K562 (cell line): ENCODE data around the gene MAD2L1. TPM values are rescaled to one million over a fixed set of nuclear protein-coding genes. Genes with fewer than 3 reads are reported as not detected.

Experiments used
- ATAC-seq: fragments of 200-7000 bp; cut with Tn5 transposase; 3 replicates; pipeline ENCODE4 v1.9.1; 2020; ENCODE audit warnings: moderate library complexity
- BruUV-seq: library from RNA; stranded (reverse); fragments of 400-500 nt; replicated peaks from 2 replicates; lab custom pipeline; 2021; lab: Mats Ljungman, UMichigan
- CTCF ChIA-PET: fragments of 300-600 bp; formaldehyde crosslinking; extraction: SDS; loops from one replicate; lab custom pipeline; 2021; ENCODE audit warnings: low intra/inter-chr PET ratio; lab: Yijun Ruan, JAX
- POLR2A ChIA-PET: fragments of 300-600, 350-650 bp; sonication (Branson Sonifier 250); formaldehyde crosslinking; extraction: SDS; loops from one replicate; lab custom pipeline; 2021; ENCODE audit warnings: antibody characterized with exemption, inconsistent platforms; lab: Yijun Ruan, JAX
- DNase-seq, 4 experiments: peaks; one replicate each; pipeline versions ENCODE4 v3.0.0 to v3.0.0-alpha.2; 2011 to 2018; ENCODE audit warnings: low spot score in 3 of 4, mixed read lengths in 3 of 4; ENCODE audit errors: extremely low read depth in 1 of 4
- FAIRE-seq: peaks from 2 replicates; lab custom pipeline; 2011; peaks lifted over from hg19 to GRCh38; lab: Jason Lieb, UNC
- H2AFZ ChIP-seq: 2 replicates; pipeline ENCODE4 v1.6.0; 2011; ENCODE audit warnings: low read depth, low read length, control low read depth, inconsistent platforms
- H3K27ac ChIP-seq: fragments of 200-600 bp; 3 replicates; pipeline ENCODE4 v1.8.0; 2011; ENCODE audit warnings: low read depth, mild to moderate bottlenecking, control low read depth, inconsistent platforms, low read length, moderate library complexity, mixed read lengths; ENCODE audit errors: extremely low read depth
- H3K27me3 ChIP-seq, 2 experiments: fragments of 300-600 bp in 1 of 2; 2 replicates in 1 of 2; 3 replicates in 1 of 2; pipeline versions ENCODE4 v1.6.0 to v1.8.0; 2011; ENCODE audit warnings: inconsistent platforms in 2 of 2, low read length in 2 of 2, mild to moderate bottlenecking in 1 of 2, mixed read lengths in 1 of 2, moderate library complexity in 1 of 2; ENCODE audit not compliant: control insufficient read depth in 2 of 2, insufficient read depth in 2 of 2
- H3K36me3 ChIP-seq: fragments of 300-600 bp; 3 replicates; pipeline ENCODE4 v1.8.0; 2011; ENCODE audit warnings: mild to moderate bottlenecking, low read length, inconsistent platforms; ENCODE audit not compliant: control insufficient read depth, insufficient read depth
- H3K4me1 ChIP-seq, 2 experiments: fragments of 200-600 bp in 1 of 2; replicated peaks in 1 of 2; 2 replicates in 1 of 2; 3 replicates in 1 of 2; pipeline versions ENCODE4 v1.5.1 to v1.8.0; 2011; ENCODE audit warnings: inconsistent platforms in 2 of 2, low read length in 2 of 2, mild to moderate bottlenecking in 1 of 2, mixed read lengths in 1 of 2, moderate library complexity in 1 of 2; ENCODE audit not compliant: control insufficient read depth in 2 of 2, insufficient read depth in 2 of 2
- H3K4me2 ChIP-seq: 2 replicates; pipeline ENCODE4 v1.6.1; 2011; ENCODE audit warnings: low read length, control low read depth, inconsistent platforms, mixed read lengths; ENCODE audit not compliant: insufficient read depth
- H3K4me3 ChIP-seq: fragments of 200-600 bp; sonication (generic), shearing (Covaris generic); 2 replicates; pipeline ENCODE4 v1.5.1; 2016; ENCODE audit warnings: control low read depth, inconsistent platforms
- H3K79me2 ChIP-seq: fragments of 200-600 bp; 3 replicates; pipeline ENCODE4 v1.8.0; 2011; ENCODE audit warnings: low read length, inconsistent platforms; ENCODE audit not compliant: control insufficient read depth, insufficient read depth
- H3K9ac ChIP-seq, 2 experiments: 2 replicates each; pipeline versions ENCODE4 v1.6.0 to v1.6.1; 2011; ENCODE audit warnings: low read depth in 2 of 2, low read length in 2 of 2, control low read depth in 1 of 2, inconsistent platforms in 1 of 2, mild to moderate bottlenecking in 1 of 2, mixed read lengths in 1 of 2; ENCODE audit not compliant: insufficient read depth in 1 of 2
- H3K9me1 ChIP-seq: one replicate; pipeline ENCODE4 v1.6.0; 2011; ENCODE audit warnings: inconsistent platforms, mild to moderate bottlenecking, low read length, moderate library complexity; ENCODE audit not compliant: control insufficient read depth, insufficient read depth
- H3K9me3 ChIP-seq: replicated peaks from 2 replicates; pipeline ENCODE4 v1.5.1; 2011; ENCODE audit warnings: low read depth, low read length, inconsistent platforms; ENCODE audit not compliant: control insufficient read depth, insufficient read depth
- H4K20me1 ChIP-seq: replicated peaks from 2 replicates; pipeline ENCODE4 v1.6.1; 2011; ENCODE audit warnings: low read length, inconsistent platforms, mixed read lengths; ENCODE audit not compliant: control insufficient read depth, insufficient read depth
- ARID2 ChIP-seq: fragments of 450-650 bp; IDR thresholded peaks from 2 replicates; pipeline ENCODE4 v1.6.1; 2017; ENCODE audit warnings: antibody characterized with exemption, mild to moderate bottlenecking
- BCL6 ChIP-seq: fragments of 250-450 bp; sonication (Bioruptor Pico); IDR thresholded peaks from 2 replicates; pipeline ENCODE4 v1.4.0; 2020
- FOSL1 ChIP-seq: fragments of 200-800 bp; sonication (Bioruptor generic); conservative IDR thresholded peaks from 2 replicates; pipeline ENCODE4 v1.6.1; 2016; ENCODE audit warnings: missing genetic modification characterization, missing compliant biosample characterization
- REST ChIP-seq, 2 experiments: fragments of 450-650 bp; formaldehyde crosslinking in 1 of 2; IDR thresholded peaks; 2 replicates each; pipeline versions ENCODE4 v1.4.0 to v1.6.1; 2014 to 2020; ENCODE audit warnings: mild to moderate bottlenecking in 2 of 2, borderline replicate concordance in 1 of 2, low read depth in 1 of 2
- SMAD3 ChIP-seq: fragments of 450-650 bp; formaldehyde crosslinking; conservative IDR thresholded peaks from 2 replicates; pipeline ENCODE4 v1.4.0; 2020; ENCODE audit warnings: mild to moderate bottlenecking
- SMC3 ChIP-seq: conservative IDR thresholded peaks from 2 replicates; pipeline ENCODE4 v1.6.1; 2011; ENCODE audit warnings: low read depth, low read length, improper control_type of control experiment; ENCODE audit not compliant: insufficient read depth
- SPI1 ChIP-seq: IDR thresholded peaks from 2 replicates; pipeline ENCODE4 v1.6.1; 2011; ENCODE audit warnings: low read depth, low read length, control low read depth, borderline replicate concordance
- WGBS: fragments of 100-300 bp; shearing (Covaris generic); methylation state at CpG from one replicate; pipeline ENCODE4 v1.1.6; 2016; ENCODE audit warnings: low coverage, mixed read lengths; ENCODE audit not compliant: insufficient coverage; ENCODE audit errors: missing lambda C conversion rate; 5-methylcytosine and 5-hydroxymethylcytosine counted together
- in situ Hi-C: fragments of 300-500 bp; cut with MboI; formaldehyde crosslinking; loops from 4 replicates; pipeline ENCODE4 v1.15.0; 2018; ENCODE audit warnings: inconsistent platforms, mixed read lengths
- intact Hi-C: fragments of 100-400 bp; cut with micrococcal nuclease; formaldehyde crosslinking; loops from 2 replicates; pipeline ENCODE4 v1.14.2; 2022
- polyA plus RNA-seq, 8 experiments: library from polyadenylated mRNA; depleted of rRNA in 4 of 8; stranded (reverse) in 5 of 8; unstranded in 3 of 8; fragments of >200 nt; fragmentation: Nextera tagmentation in 2 of 8; fragmentation: Illumina TruSeq in 1 of 8; extraction: Ambion mirVana in 2 of 8; extraction: Trizol in 1 of 8; gene quantifications; 2 replicates each; pipeline versions ENCODE4 v1.2.1 to v1.2.3, GENCODE V29; 2011 to 2014; ENCODE audit warnings: inconsistent platforms in 1 of 8, missing spikeins in 1 of 8
- total RNA-seq, 7 experiments: library from RNA; depleted of rRNA in 6 of 7; stranded (reverse); fragments of >200 nt in 6 of 7; fragmentation: Illumina TruSeq in 2 of 7; extraction: Trizol in 2 of 7; gene quantifications; 2 replicates each; pipeline versions ENCODE4 v1.2.1 to v1.2.3, GENCODE V29; 2011 to 2021; ENCODE audit warnings: low replicate concordance in 1 of 7
- TF ChIP-seq, protein P1 (sequence below), 2 experiments: fragments of 450-650 bp in 1 of 2; sonication (generic) in 1 of 2; formaldehyde crosslinking in 1 of 2; IDR thresholded peaks in 1 of 2; conservative IDR thresholded peaks in 1 of 2; 2 replicates each; pipeline versions ENCODE4 v1.6.1 to v1.8.1; 2016 to 2023; ENCODE audit warnings: mild to moderate bottlenecking in 2 of 2, moderate library complexity in 2 of 2, inconsistent platforms in 1 of 2, missing genetic modification reagents in 1 of 2
- TF ChIP-seq, protein P2 (sequence below): fragments of 450-650 bp; formaldehyde crosslinking; IDR thresholded peaks from 2 replicates; pipeline ENCODE4 v1.4.0; 2020; ENCODE audit warnings: mild to moderate bottlenecking, moderate library complexity

MAD2L1 gene
- total and polyA plus RNA-seq, 9 of the 15 experiments (the other 6 are each of a cell fraction or from before 2014, with no cell fraction given), result 75.0 to 494 (median 129) TPM

DNA sequence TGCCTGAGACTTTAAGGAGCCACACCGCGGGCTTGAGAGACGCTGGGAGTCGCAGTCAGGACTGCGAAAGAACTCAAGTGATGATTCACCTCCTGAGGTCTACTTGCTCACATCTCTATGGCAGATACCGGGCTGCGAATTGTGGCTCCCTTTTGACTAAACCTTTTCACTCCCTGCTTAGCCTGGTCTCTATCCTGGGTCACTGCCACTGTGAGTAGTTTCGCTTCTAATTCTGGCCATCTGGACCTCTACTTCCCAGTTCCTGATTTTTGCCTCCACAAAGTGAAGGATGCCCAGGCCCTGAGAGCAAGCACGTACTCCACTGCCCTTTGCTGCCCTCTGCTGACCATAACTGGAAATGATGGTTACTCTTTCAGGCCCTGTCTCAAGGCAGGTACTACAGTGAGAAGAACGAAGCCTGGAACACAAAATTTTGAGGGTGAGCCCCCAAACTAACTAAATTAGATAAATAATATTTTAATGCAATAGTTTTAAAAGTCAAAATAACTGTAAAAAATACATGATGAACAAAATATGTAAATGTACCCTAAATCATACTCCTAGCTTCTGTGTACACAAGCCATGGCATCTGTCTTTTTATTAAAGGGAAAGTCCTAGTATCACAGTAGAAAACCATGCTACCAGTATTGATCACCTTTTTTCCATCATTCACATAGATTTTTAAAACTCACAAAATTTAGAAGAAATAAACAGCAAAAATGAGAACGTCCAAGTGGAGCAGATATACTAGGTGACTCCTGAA, 16.7 kb downstream of the MAD2L1 start:
- H4K20me1 ChIP-seq, result no peaks in the 10 kb centered on the region
- intact Hi-C loops (loop anchor here (1.0 to 2.0 kb wide), 4 partner anchors 421 to 1067 kb away; no protein-coding TSS in a partner anchor), in situ Hi-C loops (loop anchor here (10.0 kb wide), 2 partner anchors 425 to 735 kb away; partner anchors contain the start of gene PDE5A)
- no peak overlapping the region for H3K9ac ChIP-seq
- FAIRE-seq (peak; percentile 97), DNase-seq (peak; percentile 59 to 81 (median 66)), ATAC-seq (peak; percentile 95)
- no peaks in the 10 kb centered on the region for H3K79me2 ChIP-seq
- no peaks in the 10 kb centered on the region; a peak in 1 of 5 replicates for H3K4me1 ChIP-seq
- H2AFZ ChIP-seq, result peak overlapping the region; percentile 39; the same call in 1 of the 2 replicates
- ChIA-PET CTCF (no interaction called here), POLR2A (no interaction called here)
- H3K36me3 ChIP-seq, result peaks cover 1% of the 10 kb centered on the region; the same call in 1 of the 3 replicates
- WGBS, result 32% methylated on average over 10 of the region's 11 CpGs
- H3K4me2 ChIP-seq, result peak overlapping the region; percentile 33; the same call in 1 of the 2 replicates
- no peak overlapping the region for H3K4me3 ChIP-seq
- H3K9me1 ChIP-seq, result no peaks in the 10 kb centered on the region
- H3K9me3 ChIP-seq, result no peaks in the 10 kb centered on the region
- H3K27me3 ChIP-seq, result no peaks in the 10 kb centered on the region
- no TSS peak for BruUV-seq
- H3K27ac ChIP-seq, result no peak overlapping the region
- TF ChIP-seq, protein P1, sequence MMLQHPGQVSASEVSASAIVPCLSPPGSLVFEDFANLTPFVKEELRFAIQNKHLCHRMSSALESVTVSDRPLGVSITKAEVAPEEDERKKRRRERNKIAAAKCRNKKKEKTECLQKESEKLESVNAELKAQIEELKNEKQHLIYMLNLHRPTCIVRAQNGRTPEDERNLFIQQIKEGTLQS (IDR thresholded peaks at IDR 0.05), result peak; percentile 26; the same call in 1 of the 2 replicates
- TF ChIP-seq, protein P1 (CRISPR knock-in tag; conservative IDR thresholded peaks at IDR 0.05), result no peak
- TF ChIP-seq SMC3 (peak; percentile 75), ARID2 (peak; percentile 13; the same call in 1 of the 2 replicates), REST (IDR thresholded peaks at IDR 0.05; ENCODE audit: borderline replicate concordance) (peak; percentile 73), REST (CRISPR knock-in tag; IDR thresholded peaks at IDR 0.05; ENCODE audit: low read depth) (no peak), FOSL1 (tag) (peak; percentile 32; the same call in 1 of the 2 replicates), BCL6 (CRISPR knock-in tag) (no peak), SPI1 (peak; percentile 87), SMAD3 (CRISPR knock-in tag) (no peak)
- TF ChIP-seq, protein P2, sequence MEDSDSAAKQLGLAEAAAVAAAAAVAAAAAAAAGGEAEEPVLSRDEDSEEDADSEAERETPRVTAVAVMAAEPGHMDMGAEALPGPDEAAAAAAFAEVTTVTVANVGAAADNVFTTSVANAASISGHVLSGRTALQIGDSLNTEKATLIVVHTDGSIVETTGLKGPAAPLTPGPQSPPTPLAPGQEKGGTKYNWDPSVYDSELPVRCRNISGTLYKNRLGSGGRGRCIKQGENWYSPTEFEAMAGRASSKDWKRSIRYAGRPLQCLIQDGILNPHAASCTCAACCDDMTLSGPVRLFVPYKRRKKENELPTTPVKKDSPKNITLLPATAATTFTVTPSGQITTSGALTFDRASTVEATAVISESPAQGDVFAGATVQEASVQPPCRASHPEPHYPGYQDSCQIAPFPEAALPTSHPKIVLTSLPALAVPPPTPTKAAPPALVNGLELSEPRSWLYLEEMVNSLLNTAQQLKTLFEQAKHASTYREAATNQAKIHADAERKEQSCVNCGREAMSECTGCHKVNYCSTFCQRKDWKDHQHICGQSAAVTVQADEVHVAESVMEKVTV (CRISPR knock-in tag), result peak; percentile 57
